ENCODE measurements around the gene CLK3.
"Not testable (repeated sequence)": the region's sequence is repeated elsewhere in the genome, so short reads cannot be mapped to it uniquely, and the experiment has no call there.

Gene CLK3

DNA sequence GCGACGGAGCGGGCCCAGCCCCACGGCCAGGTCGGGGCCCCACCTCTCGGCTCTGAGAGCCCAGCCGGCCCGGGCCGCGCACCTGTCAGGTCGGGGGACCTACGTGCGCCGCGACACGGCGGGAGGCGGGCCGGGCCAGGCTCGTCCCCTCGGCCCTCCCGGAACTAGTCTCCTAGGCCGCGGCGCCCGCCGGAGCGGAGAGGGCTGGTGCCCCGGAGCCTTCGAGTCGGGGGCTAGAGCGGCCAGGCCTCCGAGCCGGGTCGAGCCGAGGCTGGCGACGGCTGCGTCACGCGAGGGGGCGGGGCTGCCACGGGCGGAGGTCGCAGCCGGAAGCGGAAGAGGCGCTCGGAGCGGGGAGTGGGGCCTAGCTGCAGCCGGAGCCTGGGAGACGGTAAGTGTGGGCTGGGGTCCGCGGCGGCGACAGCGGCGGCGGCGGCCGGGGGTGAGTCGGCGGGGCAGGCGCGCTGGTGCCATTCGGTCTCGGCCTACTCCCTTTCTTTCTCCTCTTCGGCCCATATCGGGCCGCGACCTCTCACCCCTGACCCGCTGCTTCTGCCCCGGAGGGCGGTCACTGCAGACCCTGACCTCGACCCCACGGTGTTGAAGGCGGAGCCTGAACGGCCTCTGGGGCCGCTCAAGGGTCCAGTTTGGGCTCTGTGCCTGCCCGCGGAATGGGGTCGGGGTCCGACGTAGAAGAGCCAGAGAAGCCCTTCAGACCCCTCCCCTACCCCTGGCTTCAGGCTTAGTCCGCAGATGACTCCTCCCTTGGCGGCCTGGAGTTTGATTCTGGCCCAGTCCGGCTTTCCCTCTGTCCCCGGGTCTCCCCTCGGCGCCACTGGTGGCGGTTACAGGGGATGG lies at the start of gene CLK3:
Gene CLK3, plus strand, starts transcription at position 329 of the 858 bp plus-strand sequence. CDS start 3,361 bp downstream, outside the sequence.
- peak; percentile 92 to 96 for DNase-seq

DNA sequence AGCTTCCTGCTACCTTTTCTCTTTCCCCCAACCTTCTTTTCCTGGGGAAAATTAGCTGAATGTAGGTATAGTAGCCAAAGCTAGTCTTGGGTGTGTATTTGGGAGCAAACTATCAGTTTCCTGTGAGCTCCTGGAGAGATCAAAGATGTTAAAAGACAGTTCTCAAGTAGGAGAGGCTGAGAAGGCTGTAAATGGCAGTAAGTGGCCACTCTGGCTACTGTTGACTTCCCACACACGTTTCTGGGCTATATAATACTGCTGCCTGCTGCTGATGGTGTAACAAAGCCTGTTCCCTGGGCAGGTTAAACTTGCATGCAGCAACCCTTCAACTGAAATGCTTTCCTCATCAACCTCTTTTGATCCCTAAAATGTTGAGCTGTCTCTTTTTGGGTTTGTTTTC lies 47.0 kb upstream of the CLK3 start:
- no peak for DNase-seq

DNA sequence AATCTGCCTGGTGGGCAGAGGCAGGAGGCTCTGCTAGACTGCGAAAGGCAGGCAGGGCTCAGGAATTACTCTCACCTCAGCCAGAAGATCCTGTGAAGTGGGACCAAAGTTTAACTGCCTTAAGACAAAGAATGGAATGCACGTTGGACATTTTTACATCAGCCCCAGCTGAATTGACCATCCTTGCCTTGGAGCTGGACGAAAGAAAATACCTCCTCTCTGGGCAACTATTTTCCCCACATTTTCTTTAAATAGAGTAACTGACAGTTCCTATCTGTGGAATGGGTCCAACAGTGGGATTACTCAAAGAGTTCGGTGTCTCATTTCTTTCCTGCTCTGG lies 45.9 kb upstream of the CLK3 start:
- no peak for DNase-seq

DNA sequence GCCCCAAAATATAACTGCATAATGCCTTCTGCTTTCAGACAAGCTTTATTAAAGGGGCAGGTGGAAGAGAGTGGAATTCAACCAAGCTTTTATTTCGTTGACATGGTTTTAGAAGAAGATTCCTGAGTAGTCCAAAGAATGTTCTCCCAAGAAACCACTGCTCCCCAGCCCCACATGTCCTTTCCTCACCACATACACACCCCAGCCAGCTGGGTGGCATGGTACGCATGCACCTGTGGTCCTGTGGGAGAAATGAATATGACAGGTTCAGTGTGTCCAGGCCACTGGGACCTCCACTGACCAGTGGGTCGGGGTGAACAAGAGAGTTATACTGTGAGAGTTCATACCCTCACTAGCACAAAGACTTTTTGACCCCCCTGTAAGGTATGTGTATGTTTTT lies 44.4 kb upstream of the CLK3 start:
- no peak for DNase-seq

DNA sequence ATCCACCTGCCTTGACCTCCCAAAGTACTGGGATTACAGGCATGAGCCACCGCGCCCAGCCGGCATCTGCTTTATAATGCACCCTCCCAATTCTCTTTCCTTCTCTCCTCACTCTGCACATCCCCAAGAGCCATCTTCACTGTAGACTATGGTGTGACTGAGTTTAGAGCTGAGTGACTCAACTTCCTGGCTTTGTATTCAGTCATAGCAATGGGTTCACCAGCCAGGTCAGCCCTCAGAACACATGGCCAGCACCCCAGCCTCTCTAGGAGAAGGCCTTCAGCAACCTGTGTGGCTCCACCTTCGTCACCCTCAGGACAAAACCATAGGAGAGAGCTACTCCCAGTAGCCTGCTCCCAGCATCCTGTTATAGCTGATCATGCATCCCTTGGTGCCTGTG lies 41.6 kb upstream of the CLK3 start:
- no peak for DNase-seq

DNA sequence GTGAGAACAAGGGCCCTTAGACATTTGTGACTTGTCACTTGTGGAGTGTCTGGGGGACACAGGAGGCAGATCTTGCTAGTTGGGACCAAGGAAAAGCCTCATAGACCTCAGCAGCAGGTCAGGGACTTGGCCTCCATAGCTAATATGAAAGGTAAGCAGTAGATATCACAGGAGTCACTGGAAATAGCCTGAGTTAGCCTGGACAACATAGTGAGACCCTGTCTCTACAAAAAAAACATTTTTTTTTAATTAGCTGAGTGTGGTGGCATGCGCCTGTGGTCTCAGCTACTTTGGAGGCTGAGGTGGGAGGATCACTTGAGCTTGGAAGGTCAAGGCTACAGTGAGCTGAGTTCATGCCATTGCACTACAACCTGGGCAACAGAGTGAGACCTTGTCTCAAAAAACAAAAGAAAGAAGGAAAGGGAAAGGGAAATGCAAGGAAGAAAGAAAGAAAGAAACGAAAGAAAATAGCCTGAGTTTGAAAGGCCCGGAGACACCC lies 37.1 kb upstream of the CLK3 start:
- DNase-seq, result no peak

DNA sequence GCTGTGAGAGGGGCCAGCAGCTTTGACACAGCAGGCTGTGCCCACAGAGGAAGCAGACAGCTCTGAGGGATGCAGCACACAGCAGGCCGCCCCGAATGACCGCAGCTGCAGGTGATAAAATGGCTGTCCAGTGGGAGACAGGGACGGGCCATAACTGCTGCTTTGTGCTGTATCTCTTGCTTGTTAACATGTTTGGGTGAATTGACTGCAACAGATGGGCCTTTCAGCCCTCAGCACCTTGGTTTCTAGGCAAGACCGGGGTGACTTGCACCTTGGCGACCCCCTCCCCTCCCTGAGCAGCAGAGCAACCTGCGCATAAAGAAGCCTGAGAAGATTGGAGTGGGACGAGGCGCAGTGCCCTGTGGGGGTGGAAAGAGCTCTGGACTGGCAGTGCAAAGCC lies 36.6 kb upstream of the CLK3 start:
- DNase-seq, result no peak

DNA sequence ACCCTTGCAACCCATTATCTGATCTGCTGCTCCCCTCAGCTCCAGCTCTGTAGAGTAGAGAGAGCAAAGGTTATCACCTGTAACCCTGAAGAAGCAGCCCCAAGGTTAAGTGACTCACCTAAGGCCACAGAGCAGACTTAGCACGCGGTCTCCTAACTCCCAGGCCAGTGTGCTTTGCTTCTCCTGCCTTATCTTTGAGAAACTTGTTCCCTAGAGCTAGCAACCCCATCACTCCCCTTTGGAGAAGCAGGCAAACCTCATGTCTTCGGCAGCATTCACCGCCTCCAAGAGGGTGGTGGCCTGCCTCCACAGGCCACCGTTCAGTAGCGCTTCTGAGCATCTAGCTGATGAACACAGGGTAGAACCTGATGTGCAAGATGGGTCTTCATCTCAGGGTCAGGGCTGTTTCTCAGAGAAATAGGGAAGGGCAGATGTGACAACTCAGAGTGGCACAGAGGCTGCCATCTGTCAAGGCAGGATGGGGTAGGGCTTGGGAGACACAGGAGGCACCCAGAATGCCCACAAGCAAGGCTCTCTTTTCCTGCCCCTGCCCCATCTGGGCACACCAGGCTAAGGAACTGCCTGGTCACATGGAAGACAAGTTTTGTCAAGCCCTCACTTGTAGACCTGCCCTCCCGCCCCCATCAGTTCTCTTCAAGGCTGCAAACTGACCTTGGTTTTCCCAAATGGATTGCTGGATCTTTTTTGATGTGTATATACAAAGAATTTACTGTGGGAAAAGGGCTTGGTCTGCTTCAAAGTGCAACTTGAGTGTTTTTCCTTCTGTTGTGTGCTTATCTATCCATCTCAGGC lies 34.9 kb upstream of the CLK3 start:
- DNase-seq, result no peak

DNA sequence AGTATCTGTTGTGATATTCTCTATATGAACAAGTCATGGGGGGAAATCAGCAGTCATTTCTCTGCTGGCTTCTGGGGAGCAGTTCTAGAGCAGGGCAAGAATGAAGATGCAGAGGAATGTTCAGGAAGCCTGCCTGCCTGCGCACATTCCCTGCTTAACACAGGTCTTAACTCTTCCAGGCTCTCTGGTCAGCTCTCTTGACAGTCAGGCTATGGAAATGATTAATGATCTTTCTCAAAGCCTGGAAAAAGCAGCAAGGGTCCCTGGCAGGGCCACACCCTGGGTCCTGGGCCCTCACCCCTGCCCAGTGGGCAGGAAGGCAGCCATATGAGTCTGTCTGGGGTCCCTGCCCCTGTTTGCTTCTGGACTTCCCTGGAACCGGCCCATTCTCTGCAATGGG lies 31.4 kb upstream of the CLK3 start:
- no peak for DNase-seq

DNA sequence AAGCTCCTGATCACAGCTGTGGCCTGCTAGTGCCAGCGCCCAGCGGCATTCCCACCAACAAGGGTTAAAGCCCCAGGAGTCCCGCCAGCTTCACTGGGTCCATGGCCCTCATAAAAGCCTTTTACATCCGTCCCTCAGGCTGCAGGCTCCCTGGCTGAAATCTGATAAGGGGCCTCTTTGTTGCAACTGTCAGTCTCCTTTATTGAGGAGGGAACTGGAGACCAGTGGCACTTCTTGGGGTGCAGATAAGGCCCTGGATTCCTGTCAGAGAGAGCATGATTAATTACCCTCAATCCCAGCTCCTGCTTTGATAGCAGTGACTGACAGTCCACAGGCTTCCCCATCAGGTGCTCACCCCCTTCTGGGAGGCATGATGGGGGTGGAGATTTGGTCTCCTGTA lies 30.9 kb upstream of the CLK3 start:
- peak; percentile 33 to 37 for DNase-seq

DNA sequence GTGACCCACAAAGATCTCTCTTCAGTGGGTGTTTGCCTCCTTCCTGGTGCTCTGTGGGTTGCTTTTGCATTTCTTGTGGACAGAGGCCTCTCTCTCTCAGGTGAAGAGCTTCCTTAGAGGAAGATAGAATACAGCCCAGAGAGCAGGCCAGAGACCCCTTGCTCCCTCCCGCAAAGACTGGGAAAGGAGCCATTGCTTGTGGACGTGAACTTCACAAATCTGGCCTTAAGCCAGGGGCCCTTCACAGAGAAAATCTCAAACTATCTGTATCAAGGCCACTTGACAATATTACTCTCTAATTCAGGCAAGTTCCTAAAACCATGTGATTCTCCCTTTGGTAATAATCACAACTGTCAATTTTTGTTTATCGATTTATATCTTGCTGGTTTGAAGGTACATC lies 30.4 kb upstream of the CLK3 start:
- DNase-seq, result no peak

DNA sequence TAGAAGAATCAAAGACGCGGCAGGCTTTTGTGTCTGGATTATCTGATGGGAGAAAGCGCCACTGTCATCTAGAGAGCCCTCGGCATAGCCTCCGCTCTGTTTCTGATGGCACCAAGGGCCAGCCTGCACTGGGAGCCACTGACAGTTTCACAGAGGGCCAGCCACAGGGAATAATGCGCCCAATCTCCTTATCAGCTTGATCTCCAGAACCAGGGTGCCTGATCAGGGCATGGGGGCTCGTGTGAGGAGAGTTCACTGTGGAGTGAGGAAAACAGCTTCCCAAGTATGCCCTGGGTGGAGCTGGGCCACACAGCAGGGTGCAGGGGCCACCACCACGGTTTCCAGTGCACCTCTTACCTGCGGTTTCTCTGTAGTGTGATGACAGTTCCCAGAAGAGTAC lies 29.8 kb upstream of the CLK3 start:
- DNase-seq, result no peak

DNA sequence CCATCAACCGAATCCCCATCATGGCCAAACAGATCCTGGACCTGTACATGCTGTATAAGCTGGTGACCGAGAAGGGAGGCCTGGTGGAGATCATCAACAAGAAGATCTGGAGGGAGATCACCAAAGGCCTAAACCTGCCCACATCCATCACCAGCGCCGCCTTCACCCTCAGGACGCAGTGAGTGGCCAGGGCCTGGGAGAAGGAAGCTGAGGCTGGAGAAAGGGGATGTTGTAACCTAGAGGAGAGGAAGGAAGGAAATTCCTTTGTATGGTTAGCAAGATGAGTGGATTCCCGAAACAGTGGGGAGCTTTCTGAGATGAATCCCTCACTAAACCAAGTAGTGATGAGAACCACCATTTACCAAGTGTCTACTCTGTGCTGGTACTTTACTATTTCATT lies 25.8 kb upstream of the CLK3 start:
- no peak for DNase-seq

DNA sequence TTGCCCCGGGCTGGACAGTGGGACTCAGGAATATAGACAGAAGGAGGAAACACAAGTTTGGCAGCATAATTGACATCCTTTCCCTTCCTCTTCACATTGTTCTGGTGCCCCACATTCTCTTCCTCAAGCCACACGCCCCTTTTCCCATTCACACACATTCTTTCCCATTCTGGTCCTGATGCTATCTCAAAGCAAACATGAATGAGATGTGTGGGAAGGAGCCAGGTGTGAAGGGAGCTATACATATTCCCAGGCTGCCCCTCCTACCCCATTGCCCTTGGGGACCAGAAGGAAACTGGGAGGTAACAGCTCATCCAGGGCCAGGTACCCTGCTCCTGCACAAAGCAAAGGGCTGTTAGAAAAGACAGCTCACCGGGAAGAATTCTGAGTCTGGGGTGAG lies 23.4 kb upstream of the CLK3 start:
- no peak for DNase-seq

DNA sequence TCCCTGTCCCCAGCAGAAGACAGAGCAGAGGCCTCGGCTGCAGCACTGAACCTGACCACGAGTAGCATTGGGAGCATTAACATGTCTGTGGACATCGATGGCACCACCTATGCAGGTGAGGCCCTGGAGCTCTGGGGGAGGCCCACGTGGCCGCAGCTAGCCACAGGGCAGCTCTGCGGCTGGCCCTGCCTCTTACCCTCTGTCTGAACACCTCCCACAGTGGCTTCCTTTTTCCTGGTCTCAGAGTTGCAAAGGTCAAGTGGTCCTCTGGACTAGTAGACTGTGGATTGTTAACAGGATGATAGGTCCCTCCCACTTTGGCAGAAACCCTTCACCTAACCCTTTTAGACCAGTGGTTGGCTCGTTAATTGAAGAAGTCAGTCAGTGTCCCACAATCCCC lies 22.5 kb upstream of the CLK3 start:
- DNase-seq, result no peak

DNA sequence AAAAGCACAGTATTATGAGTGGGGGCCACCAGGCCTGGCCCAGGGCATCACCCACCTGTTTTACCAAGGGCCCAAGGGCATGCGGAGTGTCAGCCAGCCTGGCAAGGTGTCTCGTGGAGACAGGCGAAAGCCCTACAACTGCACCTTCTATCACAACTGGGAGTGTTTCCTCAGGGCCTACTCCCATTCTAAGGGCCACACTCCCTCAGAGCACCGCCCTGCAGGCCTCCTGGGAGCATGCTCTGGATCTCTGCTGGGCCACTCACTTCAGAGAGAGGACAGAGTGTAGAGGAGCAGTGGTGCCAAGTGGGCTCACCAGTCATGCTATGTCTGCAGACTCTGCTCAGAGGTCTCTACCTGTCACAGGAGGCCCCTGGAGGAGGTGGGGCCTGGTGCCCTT lies 21.2 kb upstream of the CLK3 start:
- DNase-seq, result no peak

DNA sequence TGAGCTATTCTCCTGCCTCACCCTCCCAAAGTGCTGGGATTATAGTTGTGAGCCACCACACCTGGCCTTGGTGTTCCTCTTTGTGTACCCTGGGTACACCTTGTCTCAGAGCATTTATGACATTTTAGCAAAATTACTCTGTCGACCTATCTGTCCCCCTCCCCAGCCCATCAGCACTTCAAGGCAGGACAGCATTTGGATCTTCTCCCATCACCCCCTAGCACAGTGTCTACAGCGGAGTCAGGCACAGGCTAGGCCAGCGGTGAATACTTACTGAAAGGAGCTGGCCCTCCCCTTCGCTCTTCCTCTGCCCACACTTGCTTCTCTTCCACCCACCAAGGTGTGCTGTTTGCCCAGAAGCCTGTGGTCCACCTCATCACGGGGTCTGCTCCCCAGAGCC lies 20.4 kb upstream of the CLK3 start:
- no peak for DNase-seq

DNA sequence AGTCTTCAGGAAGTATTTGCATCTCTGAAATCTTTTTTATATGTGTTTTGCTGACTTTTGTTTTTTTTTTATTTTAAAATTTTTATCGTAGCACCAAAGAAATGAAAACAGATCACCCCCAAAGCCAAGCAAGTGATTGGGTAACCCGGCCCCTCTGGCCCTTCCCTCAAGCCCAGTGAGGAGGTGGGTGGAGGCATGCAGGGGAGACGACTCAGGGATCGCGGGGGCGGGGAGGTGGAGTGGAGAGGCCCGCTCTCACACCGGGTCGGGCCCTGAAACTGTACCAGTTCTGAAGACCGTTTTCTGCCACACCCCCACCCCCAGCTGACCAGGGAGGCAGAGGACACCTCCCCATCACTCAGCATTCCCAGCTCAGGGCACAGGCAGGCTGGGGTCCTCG lies 18.9 kb upstream of the CLK3 start:
- not testable (repeated sequence) for DNase-seq

DNA sequence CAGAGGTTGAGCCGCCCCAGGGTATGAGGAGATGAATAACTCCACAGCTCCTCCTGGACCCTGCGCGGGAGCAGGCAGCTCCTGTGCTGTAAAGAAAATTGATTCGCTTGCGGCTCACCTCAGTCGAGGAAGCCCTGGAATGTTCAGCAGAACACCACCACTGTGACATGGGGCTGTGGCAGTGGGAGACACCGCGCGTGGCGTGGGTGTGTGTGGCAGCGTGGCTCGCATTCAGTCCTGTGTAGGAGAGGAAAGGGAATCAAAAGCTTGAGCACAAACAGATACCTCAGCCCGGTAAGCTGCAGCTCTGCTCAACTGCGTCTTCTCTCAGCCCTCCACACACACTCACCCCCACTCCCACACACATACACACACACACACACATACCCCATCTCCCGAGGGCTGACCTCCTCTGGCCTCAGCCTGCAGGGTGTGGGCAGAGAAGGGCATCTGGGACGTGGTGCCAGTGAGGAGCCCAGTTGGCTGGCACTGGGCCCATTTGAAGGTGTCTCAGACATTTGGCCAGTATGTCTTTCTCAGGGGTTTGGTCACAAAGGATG lies 18.4 kb upstream of the CLK3 start:
- DNase-seq, result not testable (repeated sequence)

DNA sequence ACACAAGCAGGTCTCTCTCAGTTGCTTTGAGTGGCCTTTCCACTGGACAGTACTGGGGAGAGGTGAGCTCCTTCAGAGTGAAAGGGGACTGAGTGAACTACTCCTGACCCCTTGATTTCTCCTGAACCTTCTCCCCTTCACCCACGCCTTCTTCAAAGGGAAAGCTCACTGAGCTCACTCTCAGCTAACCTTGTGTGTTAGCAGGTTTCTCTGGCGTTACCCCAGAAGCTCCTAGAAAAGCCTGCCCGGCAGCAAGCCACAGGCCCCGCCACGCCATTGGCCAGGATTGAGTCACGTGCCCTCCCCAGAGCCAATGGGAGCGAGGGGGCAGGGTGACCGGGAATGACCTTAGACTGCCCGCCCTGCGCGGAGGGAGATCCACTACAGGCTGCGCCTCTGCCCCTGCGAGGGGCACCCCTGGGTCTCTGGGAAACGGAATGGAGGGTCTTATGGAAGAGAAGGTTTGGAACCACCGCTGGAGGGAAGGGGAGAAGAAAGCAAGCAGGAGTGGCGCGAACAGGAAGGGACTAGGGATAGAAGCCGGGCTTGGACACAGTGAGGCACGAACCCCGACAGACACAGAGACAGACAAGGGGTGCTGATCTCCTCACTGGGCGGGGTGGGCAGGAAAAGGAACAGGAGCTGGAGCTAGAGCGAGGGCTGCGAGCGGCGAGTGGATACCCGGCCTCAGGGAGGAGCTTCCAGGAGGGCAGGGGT lies 17.4 kb upstream of the CLK3 start:
- peak; percentile 88 to 96 for DNase-seq

DNA sequence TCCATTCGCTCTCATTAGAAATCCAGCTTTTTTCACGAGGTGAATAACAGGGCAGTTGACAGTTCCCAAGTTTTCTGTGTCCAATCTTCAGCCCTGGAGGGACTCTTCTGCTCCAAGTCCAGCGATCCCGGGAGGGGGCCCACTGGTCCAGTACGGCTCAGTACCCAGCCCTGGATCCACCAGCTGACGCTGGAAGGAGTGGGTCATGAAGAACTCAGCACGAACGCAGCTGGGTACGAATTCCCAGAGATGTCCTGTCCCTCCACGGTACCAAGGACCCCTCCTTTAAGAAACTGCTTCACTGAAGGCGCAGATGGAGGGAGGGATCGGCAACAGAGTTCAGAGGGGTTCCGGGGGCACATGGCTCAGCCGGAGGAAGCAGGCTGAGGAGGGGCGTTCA lies 16.5 kb upstream of the CLK3 start:
- DNase-seq, result no peak

DNA sequence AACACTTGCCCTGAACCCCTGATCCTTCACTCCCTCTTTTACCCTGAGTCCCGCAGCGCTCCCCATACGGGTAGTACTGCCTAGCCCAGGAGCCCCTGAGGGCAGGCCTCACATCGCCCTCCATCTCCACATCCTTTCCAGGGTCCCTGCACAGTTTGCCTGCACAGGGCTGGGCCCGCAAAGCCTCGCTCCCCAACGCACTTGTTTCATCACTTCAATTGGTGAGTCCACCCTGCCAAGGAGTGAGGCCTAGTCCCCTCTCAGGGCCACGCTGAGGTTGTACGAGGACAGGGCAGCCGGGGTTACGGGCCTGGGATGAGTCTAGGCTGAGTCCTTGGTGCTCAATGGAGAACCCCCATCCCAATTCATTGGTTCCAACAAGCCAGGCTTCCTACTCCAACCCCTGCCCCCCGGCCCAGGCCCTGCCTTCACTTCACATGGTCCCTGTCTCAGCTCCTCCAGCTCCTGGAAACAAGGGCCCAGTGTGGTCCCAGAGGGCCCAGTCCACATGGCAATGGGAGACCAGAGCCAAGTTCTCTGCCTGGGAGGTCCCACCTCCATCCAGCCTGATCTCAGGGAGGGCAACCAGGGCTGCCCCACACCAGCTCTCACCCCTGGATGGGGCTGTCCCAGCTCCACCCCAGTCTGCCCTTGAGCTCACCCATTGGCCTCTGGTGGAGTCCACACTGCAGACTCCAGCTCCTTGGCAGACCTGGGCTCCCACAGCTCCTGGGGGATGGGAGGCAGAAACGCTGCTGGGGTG lies 12.4 kb upstream of the CLK3 start:
- DNase-seq, result no peak

Measured in hippocampal formation (tissue), 2 donors.